GM10248 (cell line): Measurements from ENCODE around the gene GCNT2.
"Not testable (repeated sequence)": the region's sequence is repeated elsewhere in the genome, so short reads cannot be mapped to it uniquely, and the experiment has no call there.

ENCODE experiments used
- CTCF ChIA-PET: fragments of 300-600 bp; sonication (Branson Sonifier 250); formaldehyde crosslinking; extraction: SDS; loops from one replicate; lab custom pipeline; 2021; ENCODE audit warnings: antibody characterized with exemption; lab: Yijun Ruan, JAX
- POLR2A ChIA-PET: fragments of 350-650 bp; sonication (Branson Sonifier 250); formaldehyde crosslinking; extraction: SDS; loops from one replicate; lab custom pipeline; 2020; ENCODE audit warnings: antibody characterized with exemption; lab: Yijun Ruan, JAX
- DNase-seq: peaks from one replicate; pipeline ENCODE4 v3.0.0; 2012; ENCODE audit errors: extremely low spot score
- TF ChIP-seq, protein P1 (sequence below): IDR thresholded peaks from 2 replicates; pipeline ENCODE4 v1.5.1; 2012; ENCODE audit warnings: mild to moderate bottlenecking, low read depth; ENCODE audit errors: extremely low read depth, missing control alignments, control extremely low read depth

The GCNT2 gene

GRCh38 chr6:10662742-10663141, 141.6 kb downstream of the GCNT2 start:
- ChIA-PET CTCF (interaction anchor here (0.8 to 2.6 kb wide), 2 partner anchors 12 to 24 kb away, joined by 3 to 7 read pairs; no protein-coding TSS in a partner anchor), POLR2A (no interaction called here)
- no peak for DNase-seq
- TF ChIP-seq, protein P1, sequence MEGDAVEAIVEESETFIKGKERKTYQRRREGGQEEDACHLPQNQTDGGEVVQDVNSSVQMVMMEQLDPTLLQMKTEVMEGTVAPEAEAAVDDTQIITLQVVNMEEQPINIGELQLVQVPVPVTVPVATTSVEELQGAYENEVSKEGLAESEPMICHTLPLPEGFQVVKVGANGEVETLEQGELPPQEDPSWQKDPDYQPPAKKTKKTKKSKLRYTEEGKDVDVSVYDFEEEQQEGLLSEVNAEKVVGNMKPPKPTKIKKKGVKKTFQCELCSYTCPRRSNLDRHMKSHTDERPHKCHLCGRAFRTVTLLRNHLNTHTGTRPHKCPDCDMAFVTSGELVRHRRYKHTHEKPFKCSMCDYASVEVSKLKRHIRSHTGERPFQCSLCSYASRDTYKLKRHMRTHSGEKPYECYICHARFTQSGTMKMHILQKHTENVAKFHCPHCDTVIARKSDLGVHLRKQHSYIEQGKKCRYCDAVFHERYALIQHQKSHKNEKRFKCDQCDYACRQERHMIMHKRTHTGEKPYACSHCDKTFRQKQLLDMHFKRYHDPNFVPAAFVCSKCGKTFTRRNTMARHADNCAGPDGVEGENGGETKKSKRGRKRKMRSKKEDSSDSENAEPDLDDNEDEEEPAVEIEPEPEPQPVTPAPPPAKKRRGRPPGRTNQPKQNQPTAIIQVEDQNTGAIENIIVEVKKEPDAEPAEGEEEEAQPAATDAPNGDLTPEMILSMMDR = no peak

DNA sequence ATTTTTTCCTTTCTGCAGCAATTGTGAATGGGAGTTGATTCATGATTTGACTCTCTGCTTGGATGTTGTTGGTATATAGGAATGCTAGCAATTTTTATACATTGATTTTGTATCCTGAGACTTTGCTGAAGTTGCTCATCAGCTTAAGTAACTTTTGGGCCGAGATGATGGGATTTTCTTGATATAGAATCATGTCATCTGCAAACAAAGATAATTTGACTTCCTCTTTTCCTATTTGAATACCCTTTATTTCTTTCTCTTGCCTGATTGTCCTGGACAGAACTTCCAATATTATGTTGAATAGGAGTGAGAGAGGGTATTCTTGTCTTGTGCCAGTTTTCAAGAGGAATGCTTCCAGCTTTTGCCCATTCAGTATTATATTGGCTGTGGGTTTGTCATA, 144.4 kb downstream of the GCNT2 start:
- DNase-seq, POLR2A ChIA-PET: not testable (repeated sequence)
- CTCF ChIA-PET = interaction anchor here (1.0 kb wide), 1 partner anchor 21 kb away, joined by 3 read pairs; no protein-coding TSS in a partner anchor

GRCh38 chr6:10668126-10668917, 147.2 kb downstream of the GCNT2 start:
- DNase-seq = no peak
- CTCF ChIA-PET = interaction anchor here (0.8 to 1.8 kb wide), 2 partner anchors 9 to 10 kb away, joined by 4 to 5 read pairs; no protein-coding TSS in a partner anchor
- POLR2A ChIA-PET = no interaction called here
- TF ChIP-seq, protein P1 = no peak

DNA sequence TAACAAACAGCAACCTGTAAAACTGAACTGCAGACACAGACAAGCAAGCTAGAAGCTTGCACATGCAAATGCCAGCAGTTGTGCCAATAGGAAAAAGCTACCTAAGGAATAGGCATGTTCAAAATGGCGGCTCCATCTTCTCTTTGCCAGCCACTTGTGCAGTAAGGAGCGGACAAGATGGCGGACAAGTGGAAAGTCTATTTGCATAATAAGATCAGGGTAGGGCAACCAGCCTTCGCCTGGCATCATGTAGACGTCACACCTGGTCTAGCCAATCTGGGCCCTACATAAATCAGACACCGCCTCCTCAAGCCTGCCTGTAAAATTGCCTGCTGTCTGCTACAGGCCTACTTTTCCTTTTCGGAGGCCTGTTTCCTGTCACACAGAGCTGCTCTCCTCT, 155.3 kb downstream of the GCNT2 start:
- POLR2A ChIA-PET = no interaction called here
- DNase-seq = no peak
- TF ChIP-seq, protein P1 = no peak
- CTCF ChIA-PET = no interaction called here

GRCh38 chr6:10678456-10678855, 157.3 kb downstream of the GCNT2 start:
- ChIA-PET POLR2A (no interaction called here), CTCF (interaction anchor here (1.3 kb wide), 1 partner anchor 10 kb away, joined by 4 read pairs; no protein-coding TSS in a partner anchor)
- DNase-seq = no peak
- TF ChIP-seq, protein P1 = no peak
